ENCODE measurements around the gene HORMAD1. TPM values are rescaled to one million over a fixed set of nuclear protein-coding genes. Genes with fewer than 3 reads are reported as not detected.
A peak's percentile ranks its signal among the peaks of the same experiment; 100 is the strongest.

Gene HORMAD1
- total RNA-seq, 2 experiments from 2014 or later = 0.25 TPM; not detected in 1

DNA sequence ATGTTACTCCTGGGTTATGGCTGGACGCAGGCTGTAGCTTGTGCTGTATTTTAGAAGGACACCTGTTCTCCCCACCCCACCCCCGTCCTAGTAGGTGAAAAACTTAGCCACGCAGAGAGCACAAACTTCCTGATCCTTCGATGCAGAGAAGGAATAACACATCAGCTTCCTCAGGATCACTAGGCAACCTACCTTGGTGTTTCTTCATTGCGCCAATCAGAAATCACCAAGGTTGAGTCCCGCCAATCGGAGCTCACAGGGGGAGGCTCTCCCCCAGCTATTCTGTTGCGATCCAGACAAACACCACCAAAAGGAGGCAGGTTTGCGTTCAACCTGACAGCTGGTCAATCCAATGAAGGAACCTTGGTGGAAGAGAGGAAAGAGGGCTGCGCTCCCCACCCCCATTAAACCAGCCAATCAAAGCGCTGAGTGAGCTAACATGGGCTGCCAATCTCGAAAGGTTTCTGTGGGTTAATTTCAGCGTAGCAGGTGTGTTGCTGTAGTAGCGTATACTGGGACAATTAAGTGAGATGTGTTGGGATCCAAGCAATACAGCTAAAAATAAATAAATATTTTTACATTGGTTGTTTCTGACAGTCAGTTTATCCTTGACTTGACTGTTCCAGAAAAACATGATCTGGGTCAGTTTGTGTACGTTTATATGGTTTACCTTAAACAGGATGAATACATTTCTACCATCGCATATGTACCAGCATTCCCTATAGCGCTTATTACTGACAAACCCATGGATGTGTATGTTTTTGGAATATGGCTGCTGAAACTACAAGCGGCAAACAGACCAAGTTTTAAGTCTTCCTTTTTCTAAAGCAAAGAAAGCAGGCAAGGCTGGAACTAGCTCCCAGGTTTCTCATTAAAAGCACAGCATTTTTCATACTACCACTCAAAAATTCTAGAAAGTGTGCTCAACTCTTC lies 23.4 kb downstream of the HORMAD1 start, which contains the start of gene GOLPH3L:
GOLPH3L (minus strand) TSS at position 160 of the 933 bp plus-strand sequence. CDS start 2,316 bp downstream, outside the sequence.
- ATAC-seq (peak; percentile 100), DNase-seq (peak; percentile 93)
- ChIA-PET POLR2A (interaction anchor here (0.5 to 1.8 kb wide), 10 partner anchors 33 to 274 kb away, joined by 3 to 11 read pairs (median 4); partner anchors contain the start of genes ARNT, ENSA and MCL1), CTCF (interaction anchor here (0.7 to 2.2 kb wide), 11 partner anchors 9 to 225 kb away, joined by 3 to 14 read pairs (median 4); partner anchors contain the start of genes CTSS and ENSA)
- peaks cover 22% of the 10 kb centered on the region for H3K36me3 Mint-ChIP-seq (ENCODE audit: low read depth)
- H3K27ac Mint-ChIP-seq = peak within 1 kb of the TSS; percentile 92
- H3K9me3 Mint-ChIP-seq (ENCODE audit: low read depth) = no peaks in the 10 kb centered on the region
- peaks cover 21% of the 10 kb centered on the region for H3K4me1 Mint-ChIP-seq
- H3K27me3 Mint-ChIP-seq = peaks cover 4% of the 10 kb centered on the region
- H3K4me3 Mint-ChIP-seq = peak within 1 kb of the TSS; percentile 98
- intact Hi-C loops (cut with DNase I, micrococcal nuclease) = loop anchor here (1.0 to 10.0 kb wide), 9 partner anchors 68 to 333 kb away; partner anchors contain the start of genes ARNT (in 2 of the 2), CERS2 (in 2 of the 2), ENSA (in 2 of the 2) and PRUNE1 (in 1 of the 2)

DNA sequence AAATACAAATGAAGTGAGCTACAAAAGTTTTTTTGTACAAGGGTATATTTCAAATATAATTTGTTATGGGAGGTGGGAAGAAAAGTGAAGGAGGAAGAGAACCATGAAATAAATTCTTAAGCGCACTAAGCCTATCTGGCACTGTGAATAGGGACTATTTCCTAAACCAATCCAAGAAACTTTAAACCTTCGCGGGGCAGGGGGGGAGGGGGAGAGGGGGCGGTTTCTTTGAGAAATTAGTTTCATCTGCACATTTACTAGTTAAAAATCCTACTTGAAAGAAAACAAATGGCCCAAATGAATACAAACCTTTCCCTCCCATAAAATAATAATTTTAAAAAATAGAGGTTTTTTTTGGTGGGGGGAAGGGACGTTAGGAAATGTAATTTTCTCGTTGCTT lies 24.1 kb downstream of the HORMAD1 start:
- H3K27me3 Mint-ChIP-seq = peaks cover 3% of the 10 kb centered on the region
- DNase-seq (no peak), ATAC-seq (no peak)
- H3K4me1 Mint-ChIP-seq = peaks cover 21% of the 10 kb centered on the region
- H3K27ac Mint-ChIP-seq = peak overlapping the region; percentile 92
- peak overlapping the region; percentile 98 for H3K4me3 Mint-ChIP-seq
- peaks cover 22% of the 10 kb centered on the region for H3K36me3 Mint-ChIP-seq (ENCODE audit: low read depth)
- intact Hi-C loops (cut with DNase I, micrococcal nuclease) = loop anchor here (2.0 to 10.0 kb wide), 3 partner anchors 134 to 312 kb away; partner anchors contain the start of genes CERS2 (in 1 of the 2) and PRUNE1 (in 1 of the 2)
- no peaks in the 10 kb centered on the region for H3K9me3 Mint-ChIP-seq (ENCODE audit: low read depth)
- CTCF ChIA-PET = interaction anchor here (0.8 to 2.2 kb wide), 9 partner anchors 10 to 226 kb away, joined by 3 to 14 read pairs (median 4); partner anchors contain the start of gene CTSS
- POLR2A ChIA-PET = interaction anchor here (0.6 to 1.8 kb wide), 6 partner anchors 67 to 273 kb away, joined by 3 to 11 read pairs (median 6); partner anchors contain the start of genes ENSA and MCL1

GRCh38 chr1:150696162-150696561 lies 24.5 kb downstream of the HORMAD1 start:
- POLR2A ChIA-PET = no interaction called here
- H3K27ac Mint-ChIP-seq = peak overlapping the region; percentile 73
- H3K27me3 Mint-ChIP-seq = peaks cover 3% of the 10 kb centered on the region
- H3K9me3 Mint-ChIP-seq (ENCODE audit: low read depth) = no peaks in the 10 kb centered on the region
- ATAC-seq (no peak), DNase-seq (no peak)
- intact Hi-C loops (cut with DNase I, micrococcal nuclease) = loop anchor here (2.0 to 10.0 kb wide), 3 partner anchors 133 to 313 kb away; partner anchors contain the start of genes CERS2 (in 1 of the 2) and PRUNE1 (in 1 of the 2)
- peak overlapping the region; percentile 98 for H3K4me3 Mint-ChIP-seq
- peaks cover 24% of the 10 kb centered on the region for H3K36me3 Mint-ChIP-seq (ENCODE audit: low read depth)
- peaks cover 21% of the 10 kb centered on the region for H3K4me1 Mint-ChIP-seq
- CTCF ChIA-PET = interaction anchor here (0.8 to 2.2 kb wide), 4 partner anchors 10 to 226 kb away, joined by 3 to 14 read pairs (median 9); no protein-coding TSS in a partner anchor

DNA sequence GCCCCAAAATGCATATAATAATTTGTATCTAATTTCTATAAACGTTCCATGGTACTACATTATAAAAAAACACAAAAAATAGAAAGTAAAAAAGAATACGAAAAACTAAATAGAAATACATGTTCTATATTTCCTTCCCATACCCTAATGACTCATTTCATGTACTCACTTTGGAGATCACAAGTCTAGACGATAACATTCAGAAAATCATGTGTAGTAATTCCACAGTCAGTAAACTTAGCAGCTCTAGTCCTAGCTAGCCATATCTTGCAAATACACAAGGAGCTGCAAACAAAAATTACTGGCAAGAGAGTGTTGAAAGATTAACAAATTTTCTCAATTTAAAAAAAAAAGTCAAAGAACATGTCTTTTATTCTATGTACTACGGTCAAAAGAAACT lies 25.1 kb downstream of the HORMAD1 start:
- ChIA-PET CTCF (no interaction called here), POLR2A (no interaction called here)
- intact Hi-C loops (cut with DNase I, micrococcal nuclease) = loop anchor here in 1 of 2 experiments (10.0 kb wide), 1 partner anchor 279 kb away; the partner anchor contains the start of gene CERS2
- no peak overlapping the region for H3K27ac Mint-ChIP-seq
- DNase-seq (no peak), ATAC-seq (no peak)
- H3K4me1 Mint-ChIP-seq = peaks cover 23% of the 10 kb centered on the region
- H3K4me3 Mint-ChIP-seq = peak overlapping the region; percentile 33
- H3K36me3 Mint-ChIP-seq (ENCODE audit: low read depth) = peaks cover 24% of the 10 kb centered on the region
- peaks cover 3% of the 10 kb centered on the region for H3K27me3 Mint-ChIP-seq
- H3K9me3 Mint-ChIP-seq (ENCODE audit: low read depth) = no peaks in the 10 kb centered on the region

DNA sequence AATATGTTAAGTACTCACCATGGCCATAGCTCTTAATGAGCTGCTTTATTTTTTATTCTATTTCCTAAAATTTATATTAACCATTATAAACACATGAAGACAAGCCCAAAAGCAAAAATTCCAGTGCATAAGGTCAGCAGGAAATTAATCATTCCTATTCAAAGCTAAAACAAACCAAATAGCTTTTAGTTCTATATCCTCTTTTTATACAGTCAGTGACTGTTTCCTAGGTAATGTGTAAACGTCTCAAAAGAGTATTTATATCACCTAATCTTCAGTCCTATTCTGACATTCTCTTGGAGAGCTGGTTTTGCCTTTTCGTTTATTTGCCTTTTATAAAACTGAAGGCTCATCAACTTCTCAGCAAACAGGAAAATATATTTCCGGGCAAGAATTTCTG lies 28.0 kb downstream of the HORMAD1 start:
- Mint-ChIP-seq H3K9me3 (ENCODE audit: low read depth) (no peaks in the 10 kb centered on the region), H3K36me3 (ENCODE audit: low read depth) (peaks cover 27% of the 10 kb centered on the region), H3K27me3 (no peaks in the 10 kb centered on the region), H3K4me1 (peaks cover 24% of the 10 kb centered on the region), H3K4me3 (no peak overlapping the region), H3K27ac (no peak overlapping the region)
- no peak for ATAC-seq
- DNase-seq = no peak
- CTCF ChIA-PET = interaction anchor here (0.6 to 1.4 kb wide), 4 partner anchors 8 to 304 kb away, joined by 3 to 5 read pairs (median 4); no protein-coding TSS in a partner anchor
- intact Hi-C loops (cut with DNase I, micrococcal nuclease) = loop anchor here in 1 of 2 experiments (10.0 kb wide), 1 partner anchor 282 kb away; the partner anchor contains the start of gene CERS2
- POLR2A ChIA-PET = interaction anchor here (0.7 kb wide), 1 partner anchor 177 kb away, joined by 3 read pairs; the partner anchor contains the start of gene FALEC

- H3K27ac Mint-ChIP-seq = no peak overlapping the region
Observed at GRCh38 chr1:150688763-150689162, 31.9 kb downstream of the HORMAD1 start.

GRCh38 chr1:150686275-150686674 lies 34.4 kb downstream of the HORMAD1 start:
- no peak overlapping the region for H3K4me3 Mint-ChIP-seq
- H3K9me3 Mint-ChIP-seq (ENCODE audit: low read depth) = no peaks in the 10 kb centered on the region
- ChIA-PET POLR2A (interaction anchor here (0.6 kb wide), 1 partner anchor 39 kb away, joined by 6 read pairs; no protein-coding TSS in a partner anchor), CTCF (interaction anchor here (0.7 to 1.6 kb wide), 3 partner anchors 11 to 663 kb away, joined by 3 to 8 read pairs (median 4); partner anchors contain the start of gene GOLPH3L)
- no peaks in the 10 kb centered on the region for H3K27me3 Mint-ChIP-seq
- ATAC-seq (no peak), DNase-seq (no peak)
- H3K36me3 Mint-ChIP-seq (ENCODE audit: low read depth) = peaks cover 11% of the 10 kb centered on the region
- no peak overlapping the region for H3K27ac Mint-ChIP-seq
- H3K4me1 Mint-ChIP-seq = peaks cover 13% of the 10 kb centered on the region
- intact Hi-C loops (cut with DNase I, micrococcal nuclease) = no loop called here

More at GRCh38 chr1:150688763-150689162, 31.9 kb downstream of the HORMAD1 start:
- peaks cover 12% of the 10 kb centered on the region for H3K4me1 Mint-ChIP-seq
- no peaks in the 10 kb centered on the region for H3K9me3 Mint-ChIP-seq (ENCODE audit: low read depth)
- ChIA-PET CTCF (interaction anchor here (0.7 kb wide), 1 partner anchor 13 kb away, joined by 3 read pairs; no protein-coding TSS in a partner anchor), POLR2A (no interaction called here)
- H3K27me3 Mint-ChIP-seq = no peaks in the 10 kb centered on the region
- intact Hi-C loops (cut with DNase I, micrococcal nuclease) = no loop called here
- DNase-seq (no peak), ATAC-seq (no peak)
- peaks cover 15% of the 10 kb centered on the region for H3K36me3 Mint-ChIP-seq (ENCODE audit: low read depth)
- H3K4me3 Mint-ChIP-seq = no peak overlapping the region

DNA sequence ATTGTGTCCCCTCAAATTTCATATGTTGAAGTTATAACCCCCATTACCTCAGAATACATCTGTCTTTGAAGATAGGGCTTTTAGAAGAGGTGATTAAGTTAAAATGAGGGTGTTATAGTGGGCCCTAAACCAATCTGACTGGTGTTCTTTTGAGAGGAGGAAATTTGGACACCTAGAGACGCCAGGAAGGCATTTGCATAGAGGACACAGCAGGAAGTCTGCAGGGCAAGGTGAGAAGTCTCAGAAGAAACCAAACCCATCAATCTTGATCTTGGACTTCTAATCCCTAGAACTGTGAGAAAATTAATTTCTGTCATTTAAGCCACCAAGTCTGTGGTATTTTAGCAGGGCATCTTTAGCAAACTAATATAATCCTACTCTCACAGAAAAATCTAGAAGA lies 36.8 kb downstream of the HORMAD1 start:
- Mint-ChIP-seq H3K27me3 (no peaks in the 10 kb centered on the region), H3K9me3 (ENCODE audit: low read depth) (no peaks in the 10 kb centered on the region), H3K4me1 (peaks cover 10% of the 10 kb centered on the region), H3K27ac (no peak overlapping the region), H3K36me3 (ENCODE audit: low read depth) (peaks cover 12% of the 10 kb centered on the region), H3K4me3 (no peak overlapping the region)
- no peak for ATAC-seq
- POLR2A ChIA-PET = no interaction called here
- intact Hi-C loops (cut with DNase I, micrococcal nuclease) = no loop called here
- CTCF ChIA-PET = interaction anchor here (0.6 to 0.9 kb wide), 4 partner anchors 9 to 443 kb away, joined by 3 to 4 read pairs (median 4); no protein-coding TSS in a partner anchor
- DNase-seq = no peak

DNA sequence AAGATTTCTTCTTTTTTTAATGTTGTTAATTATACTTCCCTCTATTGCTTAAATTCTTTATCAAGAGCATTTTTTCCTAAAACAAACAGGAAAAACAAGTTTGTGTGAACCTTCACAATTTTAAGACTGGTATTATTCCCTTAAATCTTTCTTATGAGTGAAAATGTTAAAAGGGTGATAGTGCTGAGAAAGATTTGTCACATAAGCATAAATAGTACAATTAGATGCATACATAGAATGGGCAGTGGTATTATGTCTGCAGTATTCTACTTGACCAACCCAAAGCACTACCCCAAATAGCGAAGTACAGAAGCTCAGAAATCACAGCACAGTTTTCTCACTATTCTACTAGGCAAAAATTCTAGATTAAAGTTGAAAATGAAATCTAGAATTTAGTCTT lies 41.7 kb downstream of the HORMAD1 start:
- Mint-ChIP-seq H3K4me1 (peaks cover 9% of the 10 kb centered on the region), H3K36me3 (ENCODE audit: low read depth) (peaks cover 12% of the 10 kb centered on the region), H3K4me3 (no peak overlapping the region), H3K27ac (no peak overlapping the region), H3K9me3 (ENCODE audit: low read depth) (no peaks in the 10 kb centered on the region), H3K27me3 (no peaks in the 10 kb centered on the region)
- ATAC-seq (no peak), DNase-seq (no peak)
- ChIA-PET POLR2A (no interaction called here), CTCF (no interaction called here)
- intact Hi-C loops (cut with DNase I, micrococcal nuclease) = no loop called here

- intact Hi-C loops (cut with DNase I, micrococcal nuclease) = no loop called here
- H3K4me1 Mint-ChIP-seq = peaks cover 6% of the 10 kb centered on the region
- H3K27ac Mint-ChIP-seq = no peak overlapping the region
- H3K36me3 Mint-ChIP-seq (ENCODE audit: low read depth) = peaks cover 8% of the 10 kb centered on the region
- ATAC-seq (no peak), DNase-seq (no peak)
- no peaks in the 10 kb centered on the region for H3K27me3 Mint-ChIP-seq
- CTCF ChIA-PET = no interaction called here
- POLR2A ChIA-PET = interaction anchor here (0.6 kb wide), 1 partner anchor 142 kb away, joined by 3 read pairs; no protein-coding TSS in a partner anchor
- no peaks in the 10 kb centered on the region for H3K9me3 Mint-ChIP-seq (ENCODE audit: low read depth)
- no peak overlapping the region for H3K4me3 Mint-ChIP-seq
Observed at GRCh38 chr1:150674881-150675280, 45.8 kb downstream of the HORMAD1 start.

- no peak overlapping the region for H3K27ac Mint-ChIP-seq
- intact Hi-C loops (cut with DNase I, micrococcal nuclease) = no loop called here
- ChIA-PET CTCF (interaction anchor here (1.0 kb wide), 1 partner anchor 78 kb away, joined by 3 read pairs; no protein-coding TSS in a partner anchor), POLR2A (interaction anchor here (0.5 kb wide), 1 partner anchor 317 kb away, joined by 3 read pairs; no protein-coding TSS in a partner anchor)
- no peak for DNase-seq
- peaks cover 27% of the 10 kb centered on the region for H3K36me3 Mint-ChIP-seq (ENCODE audit: low read depth)
- H3K9me3 Mint-ChIP-seq (ENCODE audit: low read depth) = no peaks in the 10 kb centered on the region
- peaks cover 3% of the 10 kb centered on the region for H3K4me1 Mint-ChIP-seq
- no peaks in the 10 kb centered on the region for H3K27me3 Mint-ChIP-seq
- H3K4me3 Mint-ChIP-seq = no peak overlapping the region
- ATAC-seq = no peak
Observed at GRCh38 chr1:150663321-150663720, 57.4 kb downstream of the HORMAD1 start.
